GM21825 (cell line): ENCODE results near the gene NUPR2.
"Not testable (repeated sequence)": the region's sequence is repeated elsewhere in the genome, so short reads cannot be mapped to it uniquely, and the experiment has no call there.

Source experiments
- ATAC-seq: cut with Tn5 transposase; IDR thresholded peaks from one replicate; pipeline ENCODE4 v1.9.1; 2021; ENCODE audit warnings: mild to moderate bottlenecking, moderate library complexity; ENCODE audit not compliant: unreplicated experiment

The NUPR2 gene, protein sequence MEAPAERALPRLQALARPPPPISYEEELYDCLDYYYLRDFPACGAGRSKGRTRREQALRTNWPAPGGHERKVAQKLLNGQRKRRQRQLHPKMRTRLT

DNA sequence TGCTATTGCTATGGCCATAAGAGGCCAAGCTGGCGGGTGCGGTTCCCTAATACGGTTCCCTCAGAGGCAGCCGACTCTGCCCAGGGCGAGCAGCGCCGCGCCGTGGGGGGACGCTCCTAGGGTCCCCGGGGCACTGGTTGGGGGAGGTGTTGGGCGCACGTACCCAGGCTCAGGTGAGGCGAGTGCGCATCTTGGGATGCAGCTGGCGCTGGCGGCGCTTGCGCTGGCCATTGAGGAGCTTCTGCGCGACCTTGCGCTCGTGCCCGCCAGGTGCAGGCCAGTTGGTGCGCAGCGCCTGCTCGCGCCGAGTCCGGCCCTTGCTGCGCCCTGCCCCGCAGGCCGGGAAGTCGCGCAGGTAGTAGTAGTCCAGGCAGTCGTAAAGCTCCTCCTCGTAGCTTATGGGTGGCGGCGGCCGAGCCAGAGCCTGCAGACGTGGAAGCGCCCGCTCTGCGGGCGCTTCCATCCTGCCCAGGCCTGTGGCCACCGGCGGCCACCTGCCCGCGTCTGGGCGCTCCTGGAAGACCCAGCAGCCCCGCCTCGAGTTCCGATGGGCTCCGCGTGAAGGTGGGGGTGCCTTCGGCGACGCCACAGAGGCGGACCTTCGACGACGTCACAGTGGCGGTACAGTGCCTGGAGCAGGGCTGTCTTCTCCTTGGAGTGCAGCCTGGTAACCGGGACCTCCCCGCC, at the start of gene NUPR2:
TSS of gene NUPR2 (minus strand) at position 566 of the 687 bp plus-strand sequence. CDS start at position 463, 103 bp downstream.
- ATAC-seq = no peak

DNA sequence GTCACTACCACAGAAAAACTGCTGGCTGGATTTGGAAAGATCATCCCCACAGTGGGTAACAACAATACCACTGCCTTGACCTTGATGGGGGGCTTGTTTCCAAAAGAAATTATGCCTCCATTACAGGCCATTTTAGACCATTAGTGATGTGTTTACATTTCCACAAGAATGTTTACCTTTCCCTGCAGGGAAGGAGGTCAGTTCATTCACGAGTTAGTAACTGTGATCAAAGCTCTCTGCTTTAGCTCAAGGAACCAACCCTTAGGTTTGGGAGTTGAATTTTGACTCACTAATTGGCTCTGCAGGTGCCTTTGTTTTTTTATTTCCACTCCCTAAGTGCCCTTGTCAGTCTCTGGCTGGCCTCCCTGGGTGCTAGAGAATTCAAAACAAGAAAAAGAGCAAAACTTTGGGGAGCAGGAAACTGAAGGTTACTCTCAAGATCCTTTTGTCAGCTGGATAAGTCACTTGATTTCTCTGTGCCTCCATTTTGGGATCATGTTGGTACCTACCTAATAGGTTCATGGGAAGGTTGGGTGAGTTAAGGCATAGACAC, 41.1 kb upstream of the NUPR2 start:
- ATAC-seq = no peak

DNA sequence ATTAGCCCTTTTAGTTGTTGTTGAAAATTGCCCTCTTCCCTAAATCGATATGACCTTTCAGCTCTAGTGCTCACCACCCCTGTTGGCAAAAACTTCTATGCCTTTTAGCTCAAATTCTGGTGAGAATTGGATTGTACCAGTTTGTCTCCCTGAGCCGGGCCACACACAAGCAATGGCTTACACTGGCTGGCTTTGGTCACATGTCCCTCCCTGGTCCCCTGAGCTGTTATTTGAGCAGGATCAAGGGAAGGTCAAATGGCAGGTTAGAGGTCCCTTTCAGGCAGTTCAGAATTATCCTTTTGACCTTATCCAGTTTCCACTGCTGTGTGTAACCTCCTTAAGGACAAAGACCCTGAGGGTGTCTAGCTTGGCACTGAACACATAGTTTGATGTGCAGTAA, 14.8 kb upstream of the NUPR2 start:
- not testable (repeated sequence) for ATAC-seq

DNA sequence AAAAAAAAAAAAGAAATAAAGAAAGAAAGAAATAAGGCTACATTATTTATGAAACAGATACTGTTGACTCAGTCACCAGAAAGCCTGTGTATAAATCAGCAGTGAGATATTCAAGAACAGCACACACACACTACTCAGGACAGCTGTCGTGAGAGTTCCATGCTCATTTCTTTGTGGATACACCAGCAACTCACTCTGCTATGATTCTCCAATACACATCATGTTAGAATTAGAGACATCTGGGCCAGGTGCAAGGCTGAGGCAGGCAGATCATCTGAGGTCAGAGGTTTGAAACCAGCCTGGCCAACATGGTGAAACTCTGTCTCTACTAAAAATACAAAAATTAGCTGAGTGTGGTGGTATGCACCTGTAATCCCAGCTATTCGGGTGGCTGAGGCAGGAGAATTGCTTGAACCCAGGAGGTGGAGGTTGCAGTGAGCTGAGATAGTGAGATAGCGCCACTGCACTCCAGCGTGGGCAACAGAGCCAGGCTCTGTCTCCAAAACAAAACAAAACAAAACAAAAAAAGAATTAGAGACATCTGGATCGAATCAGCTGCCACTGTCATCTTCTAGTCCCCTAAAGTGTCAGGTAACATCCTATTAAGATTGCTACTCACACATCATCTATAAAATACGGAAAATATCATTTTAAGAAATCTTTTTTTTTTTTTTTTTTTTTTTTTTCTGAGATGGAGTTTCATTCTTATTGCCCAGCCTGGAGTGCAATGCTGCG, 11.2 kb upstream of the NUPR2 start:
- no peak for ATAC-seq

DNA sequence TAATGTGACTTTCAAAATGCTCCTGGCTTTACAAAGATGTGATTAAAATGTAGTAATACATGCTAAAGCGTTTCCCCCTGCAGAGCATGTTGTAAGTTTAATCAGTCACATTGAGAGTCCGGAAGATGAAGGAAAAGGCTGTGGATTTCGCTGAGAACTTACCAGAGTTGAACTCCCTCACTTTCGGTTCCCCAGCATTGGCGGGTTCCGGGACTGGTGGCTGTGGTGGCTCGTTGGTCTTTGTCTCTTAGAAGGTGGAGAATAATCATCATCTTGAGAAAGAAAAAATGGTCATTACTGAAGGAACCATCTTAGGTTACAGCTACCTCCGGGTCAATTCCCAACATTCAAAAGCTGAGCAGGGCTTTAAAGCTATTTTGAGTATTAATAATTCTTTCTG, 9.6 kb upstream of the NUPR2 start:
- no peak for ATAC-seq

DNA sequence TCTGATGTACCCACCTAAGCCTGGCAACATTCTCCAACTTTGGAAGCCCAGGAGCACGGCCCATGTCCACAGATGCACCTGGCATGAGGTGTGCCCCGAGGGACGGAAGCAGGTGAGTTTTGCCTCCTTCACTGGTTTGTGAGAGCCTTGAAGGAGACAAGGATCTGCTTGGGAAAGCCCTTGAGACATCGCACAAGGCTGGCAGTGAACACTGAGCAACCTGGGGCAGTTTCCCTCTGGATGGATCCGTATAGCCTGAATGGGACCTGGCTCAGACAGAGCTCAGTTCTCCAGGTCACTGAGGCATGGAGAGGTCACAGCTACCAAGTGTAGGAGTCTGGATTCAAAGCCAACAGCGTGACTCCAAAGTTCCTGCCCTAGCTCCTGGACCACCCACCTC, 8.8 kb upstream of the NUPR2 start:
- no peak for ATAC-seq

DNA sequence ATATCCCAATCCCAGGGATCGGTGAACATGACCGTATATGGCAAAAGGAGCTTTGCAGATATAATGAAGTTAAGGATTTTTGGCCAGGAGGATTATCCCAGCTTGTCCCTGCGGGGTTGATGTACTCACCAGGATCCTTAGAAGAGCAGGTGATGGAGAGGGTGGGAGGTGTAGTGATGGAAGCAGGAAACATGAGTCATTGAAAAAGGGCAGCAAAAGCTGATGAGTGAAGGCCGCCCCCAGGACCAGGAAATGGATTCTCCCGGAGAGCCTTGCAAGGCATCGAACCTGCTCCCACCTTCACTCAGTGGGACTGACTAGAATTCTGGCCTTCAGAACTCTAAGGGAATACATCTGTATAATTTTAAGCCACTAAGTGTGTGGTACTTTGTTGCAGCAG, 5.2 kb upstream of the NUPR2 start:
- ATAC-seq = no peak

DNA sequence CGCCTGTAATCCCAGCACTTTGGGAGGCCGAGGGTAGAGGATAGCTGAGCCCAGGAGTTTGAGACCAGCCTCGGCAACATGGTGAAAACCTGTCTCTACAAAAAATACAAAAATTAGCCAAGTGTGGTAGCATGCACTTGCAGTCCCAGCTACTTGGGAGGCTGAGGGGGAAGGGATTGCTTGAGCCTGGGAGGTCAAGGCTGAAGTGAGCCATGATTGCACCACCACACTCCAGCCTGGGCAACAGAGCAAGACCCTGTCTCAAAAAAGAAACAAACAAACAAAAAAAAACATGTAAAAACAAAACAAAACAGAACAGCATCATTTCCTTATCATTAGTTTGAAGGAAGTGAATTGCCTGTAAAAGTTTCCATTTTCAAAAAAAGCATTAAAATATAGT, 4.0 kb downstream of the NUPR2 start:
- ATAC-seq = not testable (repeated sequence)

DNA sequence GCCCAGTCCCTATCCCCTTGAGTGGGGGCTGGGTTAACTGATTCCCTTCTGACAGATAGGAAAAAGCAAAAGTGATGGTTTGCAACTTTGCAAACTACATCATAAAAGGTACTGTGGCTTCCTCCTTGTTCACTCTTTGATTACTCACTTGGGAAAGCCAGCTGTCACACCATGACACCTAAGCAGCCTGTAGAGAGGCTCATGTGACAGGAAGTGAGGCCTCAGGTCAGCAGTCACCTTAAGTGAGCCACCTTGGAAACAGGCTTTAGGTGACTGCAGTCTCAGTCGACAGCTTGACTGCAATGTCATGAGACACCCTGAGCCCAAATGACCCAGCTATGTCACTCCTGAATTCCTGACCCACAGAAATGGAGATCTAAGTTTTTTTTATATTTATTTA, 5.6 kb downstream of the NUPR2 start:
- ATAC-seq = no peak

DNA sequence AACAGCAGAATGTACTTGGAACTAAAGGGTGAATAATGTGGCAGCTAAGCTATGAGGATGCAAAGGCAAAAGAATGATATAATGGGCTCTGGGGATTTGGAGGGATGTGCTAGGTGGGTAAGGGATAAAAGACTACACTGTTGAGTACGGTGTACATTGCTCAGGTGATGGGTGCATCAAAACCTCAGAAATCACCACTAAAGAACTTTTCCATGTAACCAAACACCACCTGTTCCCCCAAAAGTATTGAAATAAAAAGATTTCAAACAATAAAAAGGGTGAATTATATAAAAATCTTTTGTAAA, 8.3 kb downstream of the NUPR2 start:
- ATAC-seq = no peak

DNA sequence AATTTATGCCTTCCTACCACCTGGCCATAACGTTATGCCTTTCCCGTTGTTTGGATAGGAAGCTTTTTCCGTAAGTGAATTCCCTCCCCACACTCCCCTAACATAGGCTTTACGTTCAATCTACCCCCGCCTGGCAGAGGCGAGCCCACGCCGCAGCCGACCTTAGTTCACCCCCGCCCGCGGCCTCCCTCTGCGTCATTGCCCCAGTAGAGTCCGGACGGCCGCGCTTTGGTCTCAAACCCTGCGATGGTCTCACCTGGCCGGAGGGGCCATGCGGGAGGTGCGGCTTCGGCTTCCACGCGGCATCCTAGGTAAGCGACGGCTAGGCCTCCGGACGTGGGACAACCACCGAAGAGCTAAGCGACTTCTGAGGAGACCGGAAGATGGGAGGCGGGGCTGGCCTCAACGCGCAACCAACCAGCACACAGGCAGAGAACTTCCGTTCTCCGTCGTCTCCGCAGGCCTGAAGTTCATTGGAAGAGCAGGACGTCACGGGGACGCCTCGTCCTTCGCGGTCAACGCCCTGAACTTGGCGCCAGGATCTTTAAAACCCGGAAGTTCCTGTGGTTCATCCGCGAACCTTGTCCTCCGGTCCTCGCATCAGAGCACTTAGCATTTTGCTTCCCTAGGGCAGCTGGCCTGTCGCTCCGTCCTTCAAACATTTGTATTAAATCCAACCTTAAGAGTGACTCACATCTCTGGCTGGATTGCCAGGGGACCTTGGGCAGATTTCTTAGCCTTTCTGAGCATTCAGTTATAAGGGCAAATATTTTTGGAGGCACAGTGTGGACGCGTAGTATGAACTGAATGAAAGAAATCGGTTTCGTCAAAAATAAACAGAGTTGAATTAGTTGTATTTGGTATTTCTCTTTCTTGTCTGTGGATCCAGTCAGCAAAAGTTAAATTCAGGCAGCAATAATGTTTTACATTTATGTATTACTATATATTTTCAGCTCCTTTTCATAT, 9.8 kb downstream of the NUPR2 start, which contains the start of gene CHCHD2:
TSS of gene CHCHD2 (minus strand) at position 369 of the 966 bp plus-strand sequence. CDS start at position 306, 63 bp downstream.
- ATAC-seq = peak; percentile 100

DNA sequence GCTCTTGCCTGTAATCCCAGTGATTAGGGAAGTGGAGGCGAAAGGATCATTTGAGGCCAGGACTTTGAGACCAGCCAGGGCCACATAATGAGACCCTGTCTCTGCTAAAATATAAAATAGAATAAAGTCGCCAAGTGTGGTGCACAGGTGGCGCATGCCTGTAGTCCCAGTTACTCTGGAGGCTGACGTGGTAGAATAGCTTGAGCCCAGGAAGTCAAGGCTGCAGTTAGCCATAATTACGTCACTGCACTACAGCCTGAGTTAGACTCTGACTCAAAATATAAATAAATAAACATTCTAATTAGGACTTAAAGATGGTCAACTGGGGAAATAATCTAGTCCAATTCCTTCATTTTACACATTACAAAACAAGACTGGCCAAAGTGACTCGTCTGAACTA, 10.7 kb downstream of the NUPR2 start:
- ATAC-seq = peak; percentile 23

DNA sequence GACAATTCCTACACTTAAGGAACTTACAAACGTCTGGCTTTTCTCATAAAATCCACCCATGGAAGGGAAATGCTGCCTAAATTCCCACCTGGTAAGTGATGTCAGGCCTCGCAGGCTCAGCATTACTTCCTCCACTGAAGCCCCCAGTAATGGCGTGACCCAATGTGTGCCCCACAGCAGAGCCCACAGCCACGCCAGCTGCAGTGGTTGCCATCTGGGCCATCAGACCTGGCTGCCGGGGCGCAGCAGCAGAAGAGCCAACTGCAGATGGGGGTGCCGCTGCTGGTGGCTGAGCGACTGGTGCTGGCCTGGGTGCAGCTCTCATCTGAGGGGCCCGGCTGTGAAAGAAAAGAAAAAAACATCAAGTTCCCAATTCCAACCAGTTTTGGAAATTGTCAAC, 12.1 kb downstream of the NUPR2 start:
- not testable (repeated sequence) for ATAC-seq

DNA sequence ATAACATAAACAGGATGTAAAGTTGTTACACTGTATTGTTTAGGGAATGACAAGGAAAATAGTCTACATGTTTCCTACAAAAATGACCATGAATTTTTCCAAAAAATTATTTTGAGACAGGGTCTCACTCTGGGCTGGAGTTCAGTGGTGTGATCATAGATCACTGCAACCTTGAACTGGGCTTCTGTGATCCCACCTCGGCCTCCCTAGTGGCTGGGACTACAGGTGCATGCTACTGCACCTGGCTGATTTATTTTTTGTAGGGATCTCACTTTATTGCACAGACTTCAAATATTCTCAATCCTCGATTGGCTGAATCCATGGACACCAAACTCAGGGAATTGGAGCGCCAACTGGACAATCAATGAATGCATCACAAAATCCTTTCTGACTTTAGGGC, 16.6 kb downstream of the NUPR2 start:
- ATAC-seq = no peak

DNA sequence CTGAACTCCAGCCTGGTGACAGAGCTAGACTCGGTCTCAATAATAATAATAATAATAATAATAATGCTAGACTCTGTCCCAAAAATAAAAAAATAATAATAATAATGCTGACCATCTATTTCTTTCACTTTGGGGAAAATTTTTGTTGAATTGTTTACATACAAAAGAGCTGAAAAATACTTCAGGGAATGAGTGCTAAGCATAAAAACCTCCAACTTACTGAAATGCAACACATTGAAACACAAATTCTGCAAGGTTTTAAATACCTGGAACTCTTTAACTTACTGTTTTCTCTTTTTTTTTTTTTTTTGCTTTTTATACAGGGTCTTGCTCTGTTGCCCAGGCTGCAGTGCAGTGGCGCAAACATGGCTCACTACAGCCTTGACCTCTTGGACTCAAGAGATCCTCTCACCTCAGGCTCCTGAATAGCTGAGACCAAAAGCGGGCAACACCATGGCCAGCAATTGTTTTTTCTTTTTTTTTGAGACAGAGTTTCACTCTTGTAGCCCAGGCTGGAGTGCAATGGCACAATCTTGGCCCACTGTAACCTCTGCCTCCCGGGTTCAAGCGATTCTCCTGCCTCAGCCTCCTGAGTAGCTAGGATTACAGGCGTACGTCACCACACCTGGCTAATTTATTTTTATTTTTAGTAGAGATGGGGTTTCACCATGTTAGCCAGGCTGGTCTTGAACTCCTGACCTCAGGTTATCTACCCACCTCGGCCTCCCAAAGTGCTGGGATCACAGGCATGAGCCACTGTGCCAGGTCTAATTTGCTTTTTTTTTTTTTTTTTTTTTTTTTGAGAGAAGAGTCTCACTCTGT, 17.8 kb downstream of the NUPR2 start:
- not testable (repeated sequence) for ATAC-seq

DNA sequence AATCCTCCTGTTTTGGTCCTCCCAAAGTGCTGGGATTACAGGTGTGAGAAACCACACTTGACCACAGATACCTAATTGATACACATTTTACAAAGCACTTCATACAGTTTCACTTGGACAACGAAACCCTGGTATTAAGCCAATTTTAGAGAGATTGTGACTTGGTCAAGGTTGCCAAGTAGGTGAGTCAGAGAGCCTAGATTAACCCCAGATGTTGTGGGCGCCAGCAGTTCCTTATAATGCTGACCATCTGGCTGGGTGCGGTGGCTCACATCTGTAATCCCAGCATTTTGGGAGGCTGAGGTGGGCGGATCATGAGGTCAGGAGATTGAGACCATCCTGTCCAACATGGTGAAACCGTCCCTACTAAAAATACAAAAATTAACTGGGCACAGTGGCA, 18.5 kb downstream of the NUPR2 start:
- no peak for ATAC-seq

DNA sequence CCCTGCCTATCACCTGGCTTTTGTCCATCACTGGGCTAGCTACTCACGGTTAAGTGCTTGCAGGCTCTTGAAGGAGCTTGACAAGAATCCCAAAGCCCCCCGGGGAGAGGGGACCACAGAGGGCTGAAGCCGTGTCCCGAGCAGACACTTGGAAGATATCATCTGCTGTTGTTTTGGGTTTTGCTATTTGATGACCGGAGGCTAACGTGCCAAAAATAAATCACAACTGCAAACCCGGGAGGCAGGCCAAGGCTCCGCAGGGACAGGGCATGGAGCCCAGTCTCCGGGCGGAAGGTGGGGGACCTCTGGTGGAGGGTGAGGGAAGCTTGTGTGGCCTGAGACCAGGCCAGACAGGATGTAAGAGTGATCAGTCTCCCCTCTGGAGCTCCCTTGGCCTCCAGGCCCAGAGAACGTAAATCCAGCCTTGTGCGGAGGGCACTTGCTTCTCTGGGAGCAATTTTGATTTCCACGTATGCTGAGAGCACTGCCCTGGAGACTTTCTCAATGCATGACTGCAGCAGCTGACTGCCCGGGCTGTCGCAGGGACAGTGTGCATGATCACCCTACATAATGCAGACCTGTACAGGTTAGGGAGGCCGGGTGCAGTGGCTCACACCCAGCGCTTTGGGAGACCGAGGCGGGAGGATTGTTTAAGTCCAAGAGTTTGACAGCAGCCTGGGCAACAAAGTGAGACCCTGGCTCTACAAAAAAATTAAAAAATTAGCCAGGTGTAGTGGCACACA, 23.3 kb downstream of the NUPR2 start, which contains the start of gene PHKG1:
TSS of gene PHKG1 (minus strand) at position 164 of the 743 bp plus-strand sequence. CDS start 4,011 bp downstream, outside the sequence.
- no peak for ATAC-seq

DNA sequence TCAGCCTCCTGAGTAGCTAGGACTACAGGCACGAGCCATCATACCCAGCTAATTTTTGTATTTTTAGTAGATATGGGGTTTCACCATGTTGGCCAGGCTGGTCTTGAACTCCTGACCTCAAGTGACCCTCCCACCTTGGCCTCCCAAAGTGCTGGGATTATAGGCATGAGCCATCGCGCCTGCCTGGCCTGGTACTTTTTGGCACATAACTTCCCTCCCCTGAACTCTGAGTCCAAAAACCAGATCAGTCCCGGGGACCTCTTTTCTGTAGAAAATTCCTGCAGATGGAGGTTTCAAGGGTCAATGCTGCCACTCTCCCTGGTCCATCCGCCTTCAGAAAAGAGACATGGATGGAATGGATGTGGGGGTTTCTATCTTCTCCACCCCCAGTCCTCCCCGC, 23.8 kb downstream of the NUPR2 start:
- not testable (repeated sequence) for ATAC-seq

DNA sequence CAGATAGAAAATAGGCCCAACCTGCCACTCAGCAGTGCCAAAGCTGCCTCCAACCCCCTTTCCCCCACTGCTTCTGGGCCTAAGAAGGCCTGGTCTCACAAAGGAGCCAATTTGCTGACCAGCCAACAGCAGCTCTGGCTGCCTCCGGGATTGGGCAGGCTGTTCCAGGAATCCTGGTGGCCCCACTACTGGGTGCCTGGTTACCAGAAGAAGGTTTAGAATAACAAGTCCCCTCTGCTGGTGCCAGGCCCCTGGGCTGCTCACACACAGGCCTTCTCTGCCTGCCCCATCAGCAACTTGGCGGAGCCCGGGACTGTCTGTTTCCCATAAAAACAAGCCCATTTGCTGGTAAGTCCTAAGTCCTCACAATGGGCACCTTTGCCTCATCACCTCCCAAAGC, 24.6 kb downstream of the NUPR2 start:
- no peak for ATAC-seq
